Measurements from ENCODE around the gene ISM2. TPM values are rescaled to one million over a fixed set of nuclear protein-coding genes. Genes with fewer than 3 reads are reported as not detected.
A peak's percentile ranks its signal among the peaks of the same experiment; 100 is the strongest.

Gene ISM2
- polyA plus RNA-seq, 1 donor from 2014 or later, result not detected

DNA sequence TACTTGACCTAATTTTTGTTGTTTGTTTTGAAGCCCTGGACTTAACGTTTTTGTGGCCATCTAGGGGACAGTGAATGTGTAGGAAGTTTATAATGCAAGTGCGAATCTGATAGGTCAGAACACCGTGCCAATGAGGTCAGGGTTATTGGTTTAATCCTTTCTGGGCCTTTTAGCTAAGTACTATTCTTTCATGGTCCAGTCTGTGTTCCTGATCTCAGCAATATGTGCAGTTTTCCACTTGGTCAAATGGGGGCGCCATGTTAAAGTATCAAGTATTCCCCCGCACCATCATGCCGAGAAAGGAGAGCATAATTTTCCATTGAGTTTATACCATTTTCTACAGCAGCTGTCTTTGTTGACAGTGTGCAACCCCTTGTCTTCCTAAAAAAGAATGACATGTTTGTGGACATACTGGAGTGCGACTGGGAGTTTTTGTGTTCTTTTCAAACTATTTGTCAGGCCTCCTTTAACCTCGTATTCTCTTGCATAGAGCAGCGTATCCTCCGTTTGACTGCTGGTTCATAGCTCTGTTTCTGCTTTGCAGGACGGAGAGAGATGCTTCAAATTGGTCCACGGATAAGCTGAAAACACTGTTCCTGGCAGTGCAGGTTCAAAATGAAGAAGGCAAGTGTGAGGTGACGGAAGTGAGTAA lies 39.4 kb downstream of the ISM2 start:
- Mint-ChIP-seq H3K9me3 (no peaks in the 10 kb centered on the region), H3K27ac (peak overlapping the region in 2 of 3 donors; percentile 68 to 93), H3K4me1 (peaks cover 25 to 33% (median 27%) of the 10 kb centered on the region in 3 donors), H3K27me3 (no peaks in the 10 kb centered on the region), H3K4me3 (peak overlapping the region; percentile 98 to 100 (median 100)), H3K36me3 (peaks cover 4% of the 10 kb centered on the region)

DNA sequence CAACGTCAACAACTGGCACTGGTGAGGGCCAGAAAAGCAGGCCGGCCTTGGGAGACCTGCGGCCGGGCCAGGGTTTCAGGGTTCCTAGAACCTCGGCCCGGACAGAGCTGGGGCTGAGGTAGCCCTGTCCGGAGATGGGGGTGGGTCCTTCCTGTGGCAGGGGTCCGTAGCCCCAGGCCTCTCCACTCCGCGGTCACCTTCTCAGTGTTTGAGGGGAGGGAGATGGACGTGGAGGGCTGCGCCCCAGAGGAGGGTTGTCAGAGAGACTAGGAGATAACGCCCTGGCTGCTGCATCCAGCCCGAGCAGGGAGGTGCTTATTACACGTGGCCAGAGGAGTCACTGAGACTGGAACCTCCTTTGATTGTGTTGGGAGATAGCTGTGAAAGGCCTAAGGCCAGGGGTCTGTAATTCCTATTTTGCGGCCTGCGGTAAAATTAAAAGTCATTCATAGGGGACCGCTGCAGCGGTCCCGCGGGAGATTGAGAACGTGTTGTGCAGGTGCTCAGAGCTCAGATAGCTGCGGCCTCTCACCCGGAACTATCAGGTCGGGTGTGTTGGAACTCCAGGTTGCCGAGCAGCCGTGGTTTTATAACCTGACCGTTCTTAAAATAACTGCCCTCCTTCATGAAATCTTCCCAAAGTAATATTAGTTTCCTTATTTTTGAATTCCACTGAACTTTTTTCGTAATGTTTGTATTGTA lies 40.2 kb downstream of the ISM2 start:
- H3K9me3 Mint-ChIP-seq, result no peaks in the 10 kb centered on the region
- H3K36me3 Mint-ChIP-seq, result no peaks in the 10 kb centered on the region
- peak overlapping the region; percentile 98 to 100 (median 100) for H3K4me3 Mint-ChIP-seq
- no peaks in the 10 kb centered on the region for H3K27me3 Mint-ChIP-seq
- peak overlapping the region; percentile 90 to 99 (median 93) for H3K27ac Mint-ChIP-seq
- H3K4me1 Mint-ChIP-seq, result peaks cover 25 to 33% (median 27%) of the 10 kb centered on the region in 3 donors

- H3K27ac Mint-ChIP-seq, result peak within 1 kb of the TSS; percentile 90 to 99 (median 93)
- H3K4me1 Mint-ChIP-seq, result peaks cover 25 to 33% (median 29%) of the 10 kb centered on the region in 3 donors
- H3K4me3 Mint-ChIP-seq, result peak within 1 kb of the TSS; percentile 98 to 100 (median 100)
- no peaks in the 10 kb centered on the region for H3K27me3 Mint-ChIP-seq
- peaks cover 3% of the 10 kb centered on the region for H3K36me3 Mint-ChIP-seq
- no peaks in the 10 kb centered on the region for H3K9me3 Mint-ChIP-seq
These were observed 40.9 kb downstream of the ISM2 start, which contains the start of the genes AHSA1 and VIPAS39 for GRCh38 chr14:77457522-77458248. TSS of gene AHSA1 (plus strand) at chr14:77458093. CDS start at chr14:77458190, 97 bp downstream. TSS of gene VIPAS39 (minus strand) at chr14:77457601. CDS start at chr14:77454102, 3,499 bp downstream.

GRCh38 chr14:77457115-77457521 lies 41.5 kb downstream of the ISM2 start:
- Mint-ChIP-seq H3K9me3 (no peaks in the 10 kb centered on the region), H3K36me3 (peaks cover 3% of the 10 kb centered on the region), H3K27me3 (no peaks in the 10 kb centered on the region), H3K4me1 (peaks cover 25 to 33% (median 29%) of the 10 kb centered on the region in 3 donors), H3K27ac (peak overlapping the region; percentile 90 to 99 (median 93)), H3K4me3 (peak overlapping the region; percentile 98 to 100 (median 100))

DNA sequence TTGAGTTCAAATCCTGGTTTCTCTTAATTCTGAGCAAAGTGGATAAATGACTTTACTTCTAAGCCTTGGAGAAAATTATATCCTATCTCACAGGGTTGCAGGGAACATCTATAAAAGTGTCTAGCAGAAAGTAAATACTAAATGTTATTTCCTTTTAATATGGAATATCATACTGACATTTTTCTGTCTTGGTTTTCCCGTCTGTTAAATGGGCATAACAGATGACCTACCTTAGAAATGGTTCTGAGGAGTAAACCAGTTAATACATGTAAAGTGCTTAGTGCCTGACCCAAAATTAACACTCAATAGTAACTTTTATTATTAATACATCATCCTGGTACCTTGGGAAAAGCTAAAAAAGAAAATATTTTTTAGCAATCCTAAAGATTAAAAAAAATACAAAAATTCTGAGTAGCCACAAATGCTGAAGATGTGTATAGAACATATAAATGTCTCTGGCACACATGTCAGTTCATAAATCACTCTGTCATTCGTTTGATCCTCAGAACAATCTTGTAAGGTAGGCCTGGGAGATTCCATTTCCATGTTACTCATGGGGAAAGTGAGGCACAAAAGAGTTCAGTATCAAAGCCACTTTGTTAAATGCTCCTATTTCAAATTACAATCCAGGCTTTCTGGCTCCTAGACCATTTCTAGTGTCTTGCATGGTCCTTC lies 42.5 kb downstream of the ISM2 start:
- Mint-ChIP-seq H3K36me3 (peaks cover 3% of the 10 kb centered on the region), H3K27me3 (no peaks in the 10 kb centered on the region), H3K9me3 (no peaks in the 10 kb centered on the region), H3K27ac (peak overlapping the region in 1 of 3 donors; percentile 90), H3K4me3 (peak overlapping the region in 2 of 4 donors; percentile 98 to 100), H3K4me1 (peaks cover 25 to 33% (median 29%) of the 10 kb centered on the region in 3 donors)

- H3K36me3 Mint-ChIP-seq, result peaks cover 8% of the 10 kb centered on the region
- H3K27ac Mint-ChIP-seq, result peak overlapping the region in 1 of 3 donors; percentile 47
- H3K27me3 Mint-ChIP-seq, result no peaks in the 10 kb centered on the region
- H3K4me3 Mint-ChIP-seq, result no peak overlapping the region
- no peaks in the 10 kb centered on the region for H3K9me3 Mint-ChIP-seq
- no peaks in the 10 kb centered on the region for H3K4me1 Mint-ChIP-seq
These were observed 56.4 kb downstream of the ISM2 start for GRCh38 chr14:77442196-77442595.

DNA sequence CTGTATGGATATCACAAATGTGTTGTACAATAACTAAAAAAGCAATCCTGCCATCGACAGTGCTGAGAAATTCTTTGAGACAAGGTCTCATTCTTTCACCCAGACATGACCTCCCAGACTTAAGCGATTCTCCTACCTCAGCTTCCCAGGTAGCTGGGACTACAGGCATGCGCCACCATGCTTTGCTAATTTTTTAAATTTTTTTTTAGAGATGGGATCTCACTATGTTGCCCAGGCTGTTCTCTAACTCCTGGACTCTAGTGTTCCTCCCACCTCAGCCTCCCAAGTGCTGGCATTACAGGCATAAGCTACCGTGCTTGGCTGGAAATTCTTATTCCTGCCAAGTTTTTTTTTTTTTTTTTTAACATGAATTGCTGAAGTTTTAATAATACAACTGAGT lies 58.8 kb downstream of the ISM2 start:
- Mint-ChIP-seq H3K27me3 (no peaks in the 10 kb centered on the region), H3K27ac (no peak overlapping the region), H3K4me3 (no peak overlapping the region), H3K36me3 (peaks cover 14% of the 10 kb centered on the region), H3K4me1 (no peaks in the 10 kb centered on the region), H3K9me3 (no peaks in the 10 kb centered on the region)

DNA sequence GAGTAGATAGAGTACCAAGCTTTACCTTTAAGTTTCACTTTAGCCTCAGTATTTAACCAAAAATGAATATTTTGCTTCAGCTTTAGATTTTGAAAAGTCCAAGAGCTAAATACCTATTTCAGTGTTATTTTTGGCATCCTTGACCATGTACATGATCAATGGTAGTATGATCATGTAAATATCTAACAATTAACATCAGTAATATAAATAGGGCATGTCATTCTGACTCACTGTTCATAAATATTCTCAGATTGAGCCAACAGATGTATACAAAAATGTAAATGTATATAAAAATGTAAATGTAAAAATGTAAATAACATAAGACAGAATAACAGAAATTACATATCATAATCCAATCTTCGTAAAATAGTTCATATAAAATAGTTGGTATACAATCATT lies 60.0 kb downstream of the ISM2 start:
- Mint-ChIP-seq H3K27me3 (no peaks in the 10 kb centered on the region), H3K4me3 (no peak overlapping the region), H3K36me3 (peaks cover 16% of the 10 kb centered on the region), H3K27ac (no peak overlapping the region), H3K4me1 (no peaks in the 10 kb centered on the region), H3K9me3 (no peaks in the 10 kb centered on the region)

- Mint-ChIP-seq H3K36me3 (peaks cover 17% of the 10 kb centered on the region), H3K9me3 (no peaks in the 10 kb centered on the region), H3K27ac (no peak overlapping the region), H3K27me3 (no peaks in the 10 kb centered on the region), H3K4me3 (no peak overlapping the region), H3K4me1 (no peaks in the 10 kb centered on the region)
These were observed 62.6 kb downstream of the ISM2 start for GRCh38 chr14:77436042-77436441.

GRCh38 chr14:77426396-77426795 lies 72.2 kb downstream of the ISM2 start:
- Mint-ChIP-seq H3K27ac (no peak overlapping the region), H3K9me3 (peaks cover 0 to 5% (median 3%) of the 10 kb centered on the region in 3 donors), H3K4me1 (no peaks in the 10 kb centered on the region)

GRCh38 chr14:77424862-77425261 lies 73.8 kb downstream of the ISM2 start:
- peaks cover 38% of the 10 kb centered on the region for H3K36me3 Mint-ChIP-seq
- no peak overlapping the region for H3K4me3 Mint-ChIP-seq
- peak overlapping the region in 1 of 3 donors; percentile 13 for H3K27ac Mint-ChIP-seq
- peaks cover 0 to 13% (median 7%) of the 10 kb centered on the region in 3 donors for H3K9me3 Mint-ChIP-seq
- H3K4me1 Mint-ChIP-seq, result no peaks in the 10 kb centered on the region
- H3K27me3 Mint-ChIP-seq, result no peaks in the 10 kb centered on the region

More at GRCh38 chr14:77426396-77426795, 72.2 kb downstream of the ISM2 start:
- Mint-ChIP-seq H3K4me3 (no peak overlapping the region), H3K27me3 (no peaks in the 10 kb centered on the region), H3K36me3 (peaks cover 38% of the 10 kb centered on the region)

Other genes starting within 250 kb of the ISM2 start
- gene NGB, start 227.6 kb downstream of the ISM2 start, polyA plus RNA-seq, result not detected
- 2.3 TPM for gene POMT2, start 177.9 kb downstream of the ISM2 start, polyA plus RNA-seq
- gene GSTZ1, start 177.8 kb downstream of the ISM2 start, polyA plus RNA-seq, result 15.4 TPM
- gene TMED8, start 121.7 kb downstream of the ISM2 start, polyA plus RNA-seq, result 18.9 TPM
- 0.08 TPM for gene SAMD15, start 121.4 kb downstream of the ISM2 start, polyA plus RNA-seq
- 0.34 TPM for gene NOXRED1, start 75.3 kb downstream of the ISM2 start, polyA plus RNA-seq
- gene VIPAS39, start 41.2 kb downstream of the ISM2 start, polyA plus RNA-seq, result 7.4 TPM
- gene AHSA1, start 40.7 kb downstream of the ISM2 start, polyA plus RNA-seq, result 134 TPM
- 20.3 TPM for gene SPTLC2, start 117.8 kb upstream of the ISM2 start, polyA plus RNA-seq
- 10.2 TPM for gene ALKBH1, start 209.2 kb upstream of the ISM2 start, polyA plus RNA-seq
- gene SLIRP, start 209.3 kb upstream of the ISM2 start, polyA plus RNA-seq, result 227 TPM